GM18520 (cell line): ENCODE measurements around the gene SPATA2.

ENCODE experiments used
- ATAC-seq: cut with Tn5 transposase; IDR thresholded peaks from one replicate; pipeline ENCODE4 v1.9.1; 2021; ENCODE audit not compliant: unreplicated experiment

SPATA2 gene

DNA sequence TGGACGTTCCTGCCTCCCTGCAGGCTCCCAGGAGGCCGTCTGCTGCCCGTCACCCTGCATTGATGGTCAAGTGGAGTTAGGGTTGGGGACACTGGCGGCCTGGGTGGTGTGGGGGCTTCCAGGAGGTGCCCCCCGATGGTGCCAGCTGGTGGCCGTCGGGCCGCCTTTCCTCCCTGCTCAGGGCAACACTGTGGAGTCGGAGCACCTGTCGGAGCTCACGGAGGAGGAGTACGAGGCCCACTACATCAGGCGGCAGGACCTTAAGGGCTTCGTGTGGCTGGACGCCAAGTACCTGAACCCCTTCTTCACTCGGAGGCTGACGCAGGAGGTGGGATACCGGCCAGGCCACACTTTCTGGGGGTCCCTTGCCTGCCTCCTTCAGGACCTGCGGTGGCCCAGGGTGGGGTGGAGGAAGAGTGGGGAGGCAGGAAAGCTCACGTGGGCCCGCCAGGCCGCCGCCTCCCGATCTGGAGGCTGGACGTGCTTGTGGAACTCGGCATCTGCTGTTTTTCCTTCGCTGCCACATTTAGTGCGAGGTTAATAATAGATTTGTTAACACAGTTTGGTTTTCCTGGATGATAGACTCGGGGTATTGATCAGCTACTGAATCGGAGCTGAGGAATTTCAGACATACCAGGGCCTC is 28.6 kb downstream of the SPATA2 start:
- ATAC-seq = no peak

DNA sequence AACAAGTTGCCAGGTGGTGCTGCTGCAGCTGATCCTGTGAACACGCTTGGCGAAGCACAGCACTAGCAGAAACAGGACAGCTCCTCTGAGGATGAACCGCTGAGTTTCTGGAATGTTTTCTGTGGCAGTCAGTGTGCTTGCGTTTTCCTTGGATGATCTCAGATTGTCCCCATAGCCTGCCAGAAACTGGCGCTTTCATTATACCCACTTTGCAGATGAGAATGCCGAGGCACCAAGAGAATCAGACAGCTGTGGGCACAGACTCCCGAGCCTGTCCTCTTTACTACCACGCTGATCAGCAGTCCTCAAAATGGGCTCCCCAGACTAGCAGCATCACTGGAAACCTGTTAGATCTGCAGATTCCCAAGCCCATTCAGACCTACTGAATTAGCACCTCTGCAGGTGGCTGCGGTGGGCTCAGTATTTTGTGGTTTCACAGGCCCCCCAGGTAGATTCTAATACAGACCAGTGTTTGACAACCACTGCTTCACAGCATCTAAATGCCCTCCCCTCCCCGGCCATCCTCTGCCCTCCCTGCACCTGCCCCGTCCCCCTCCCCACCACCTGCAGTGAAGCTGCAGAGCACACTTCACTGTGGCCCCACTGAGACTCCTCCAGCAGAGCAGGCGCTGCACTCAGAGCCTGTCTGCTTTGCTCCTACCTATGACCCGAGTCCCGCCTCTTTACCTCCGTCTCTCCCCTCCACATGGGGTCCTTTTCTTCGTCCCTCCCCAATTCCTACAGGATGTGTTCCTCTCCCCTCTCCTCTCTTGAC is 29.6 kb downstream of the SPATA2 start:
- no peak for ATAC-seq

DNA sequence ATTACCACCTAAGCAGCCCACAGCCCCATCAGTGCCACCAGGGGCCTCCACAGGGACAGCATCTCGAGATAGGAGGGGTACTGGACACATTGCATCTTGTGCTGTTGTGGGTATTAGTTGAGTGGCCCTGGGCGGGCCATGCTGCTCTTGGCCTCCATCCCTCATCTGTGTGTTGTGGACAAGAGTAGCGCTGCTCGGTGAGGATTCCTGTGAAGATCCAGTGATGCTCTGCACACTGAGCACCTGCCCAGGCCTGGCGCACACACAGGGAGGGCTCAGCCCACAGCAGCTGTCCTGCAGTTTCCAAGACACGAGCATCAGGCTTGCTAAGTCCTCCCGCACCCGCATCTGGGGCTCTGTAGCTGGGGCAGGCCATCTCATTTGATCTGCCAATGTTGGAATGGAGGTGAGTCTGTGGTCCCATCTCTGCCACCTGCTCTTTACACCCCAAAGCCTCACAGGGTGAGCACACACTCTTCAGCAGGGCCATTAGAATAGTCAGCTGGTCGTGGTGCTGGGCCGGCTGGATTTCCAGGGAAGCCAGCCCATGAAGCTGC is 32.0 kb downstream of the SPATA2 start:
- ATAC-seq = no peak

DNA sequence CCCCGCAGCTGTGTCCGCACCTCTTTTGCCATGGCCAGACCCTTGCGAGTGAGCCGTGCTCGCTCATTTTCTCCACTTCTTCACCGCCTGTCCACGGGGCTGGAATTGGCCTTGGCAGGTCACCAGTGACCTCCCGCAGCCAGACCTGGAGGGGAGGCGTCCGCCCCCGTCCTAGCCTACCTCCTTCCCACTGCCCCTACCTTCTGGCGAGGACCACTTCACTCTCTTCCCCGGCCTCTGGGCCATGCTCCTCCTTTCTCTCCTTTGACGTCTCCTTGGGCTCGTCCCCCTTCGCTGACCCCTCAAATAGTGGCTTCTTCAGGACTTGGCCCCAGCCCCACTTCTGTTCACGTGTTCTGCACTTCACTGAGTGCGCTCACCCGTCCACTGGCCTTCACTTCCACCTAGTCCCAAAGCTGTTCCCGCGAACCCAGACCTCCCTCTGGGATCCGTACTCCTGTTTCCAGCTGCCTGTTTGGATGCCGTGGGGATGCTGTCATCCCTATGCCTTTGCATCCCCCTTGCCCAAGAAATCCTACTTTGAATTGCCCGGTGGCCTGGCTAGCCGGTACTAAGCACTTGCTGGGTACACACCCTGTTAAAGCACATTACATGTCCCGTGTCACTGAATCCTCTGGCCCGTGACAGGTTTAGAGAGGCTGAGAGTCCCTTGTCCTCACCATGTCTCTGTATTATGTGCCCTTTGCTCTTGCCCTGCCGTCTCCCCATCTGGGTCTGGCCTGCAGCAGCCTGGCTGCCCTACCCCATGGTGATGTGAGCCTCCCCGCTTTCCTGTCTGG is 33.0 kb downstream of the SPATA2 start:
- ATAC-seq = no peak

DNA sequence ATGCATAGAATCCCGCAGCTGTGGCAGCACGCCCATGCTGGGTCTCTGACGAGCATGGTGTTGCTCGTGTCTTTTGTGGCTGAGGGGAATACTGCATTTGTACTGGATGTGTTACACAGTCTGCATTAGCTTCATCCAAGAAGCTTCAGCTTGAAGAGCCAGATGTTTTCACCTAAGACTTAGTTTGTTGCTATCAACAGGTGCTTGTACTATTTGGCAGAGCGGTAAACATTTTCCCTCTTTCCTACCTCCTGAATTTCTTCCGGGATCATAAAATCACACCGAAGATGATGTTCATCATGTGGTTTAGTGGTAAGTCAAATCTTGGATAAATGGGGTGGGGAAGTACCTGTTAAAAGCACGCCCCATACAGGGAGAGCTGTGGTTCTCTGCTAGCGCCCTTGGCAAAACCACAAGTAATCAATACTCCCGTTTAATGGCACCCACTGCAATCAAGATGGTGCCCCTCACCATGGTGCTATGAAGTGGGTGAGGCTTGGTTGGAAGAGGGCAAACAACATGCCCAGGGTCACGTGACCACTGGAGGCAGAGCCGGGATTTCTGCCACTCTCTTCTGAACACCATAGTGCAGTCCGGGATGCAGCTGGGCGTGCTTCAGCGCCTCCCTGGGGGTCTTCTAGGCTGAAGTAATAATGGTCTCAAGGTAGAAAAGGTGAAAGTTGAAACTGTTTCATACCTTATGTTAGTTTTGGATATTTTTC is 34.4 kb downstream of the SPATA2 start:
- ATAC-seq = no peak

DNA sequence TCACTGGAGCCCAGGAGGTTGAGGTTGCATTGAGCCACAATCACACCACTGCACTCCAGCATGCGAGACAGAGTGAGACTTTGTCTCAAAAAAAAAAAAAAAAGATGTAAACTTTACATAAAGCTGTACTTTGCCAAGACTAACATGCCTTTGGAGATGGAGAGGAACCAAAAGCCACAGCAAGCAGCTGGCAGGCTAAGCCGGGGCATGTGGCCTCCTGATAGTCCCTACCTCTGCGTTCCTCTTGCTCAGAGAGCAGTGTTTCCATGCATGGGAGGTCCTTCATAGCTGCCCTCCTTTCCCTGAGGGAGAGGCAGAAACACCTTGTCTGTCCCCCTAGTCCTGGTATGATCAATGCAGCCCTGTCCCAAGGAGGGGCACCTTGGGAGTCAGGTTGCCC is 35.2 kb downstream of the SPATA2 start:
- ATAC-seq = no peak

DNA sequence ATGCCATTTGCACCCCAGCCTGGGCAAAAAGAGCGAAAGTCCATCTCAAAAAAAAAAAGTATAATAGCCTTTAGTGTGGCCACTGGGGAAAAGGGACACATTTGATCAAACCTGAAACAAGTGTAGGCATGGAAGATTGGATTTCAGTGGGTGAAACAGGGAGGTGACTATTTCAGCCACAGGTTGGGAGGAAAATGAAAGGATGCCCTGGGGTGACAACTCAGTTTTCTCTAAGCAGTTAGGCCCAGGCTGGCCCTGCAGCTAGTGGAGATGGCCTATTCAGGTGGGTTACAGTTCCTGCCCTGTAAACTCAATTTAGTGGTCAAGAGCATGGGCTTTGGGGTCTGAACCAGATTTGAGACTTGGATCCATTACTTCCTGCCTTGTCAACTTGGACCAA is 36.4 kb downstream of the SPATA2 start:
- no peak for ATAC-seq

DNA sequence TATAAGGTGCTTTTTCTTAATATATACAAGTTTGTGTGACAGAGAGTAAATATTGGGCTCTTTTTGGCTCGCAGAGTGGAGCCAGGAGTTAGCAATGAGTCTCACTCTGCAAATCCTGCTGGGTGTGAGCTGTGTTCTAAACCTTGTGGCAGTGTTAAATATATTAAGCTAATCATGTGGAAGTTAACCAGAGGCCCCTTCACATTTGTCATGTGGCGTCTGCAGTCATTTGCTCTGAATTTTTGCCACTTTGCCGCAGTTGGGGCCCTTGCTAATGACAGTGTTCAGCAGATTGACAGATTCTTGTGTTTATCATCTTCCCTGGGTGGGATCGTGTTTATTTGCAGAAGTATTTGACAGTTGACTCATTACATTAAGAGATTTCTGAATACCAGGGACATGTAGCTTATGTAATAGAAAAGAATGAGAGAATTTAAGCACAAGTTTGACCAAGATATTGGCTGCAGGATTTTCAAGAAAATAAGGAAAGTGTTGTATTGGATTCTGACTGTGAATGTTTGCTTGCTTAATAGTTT is 37.9 kb downstream of the SPATA2 start:
- no peak for ATAC-seq

DNA sequence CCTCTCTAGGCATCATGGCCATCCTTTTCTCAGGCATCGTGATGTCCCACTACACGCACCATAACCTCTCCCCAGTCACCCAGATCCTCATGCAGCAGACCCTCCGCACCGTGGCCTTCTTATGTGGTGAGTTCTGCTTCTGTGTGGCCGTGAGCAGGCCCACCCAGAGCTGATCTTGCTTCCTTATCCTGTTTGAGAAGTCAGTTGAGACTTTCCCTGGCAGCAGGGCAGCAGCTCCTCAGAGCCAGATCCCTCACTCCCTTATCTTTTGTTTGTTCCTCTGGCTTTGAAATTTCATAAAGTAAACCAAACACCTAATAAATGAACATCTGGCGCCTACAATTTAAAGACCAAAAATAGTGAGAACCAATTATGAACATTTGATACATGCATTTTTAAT is 40.6 kb downstream of the SPATA2 start:
- no peak for ATAC-seq

DNA sequence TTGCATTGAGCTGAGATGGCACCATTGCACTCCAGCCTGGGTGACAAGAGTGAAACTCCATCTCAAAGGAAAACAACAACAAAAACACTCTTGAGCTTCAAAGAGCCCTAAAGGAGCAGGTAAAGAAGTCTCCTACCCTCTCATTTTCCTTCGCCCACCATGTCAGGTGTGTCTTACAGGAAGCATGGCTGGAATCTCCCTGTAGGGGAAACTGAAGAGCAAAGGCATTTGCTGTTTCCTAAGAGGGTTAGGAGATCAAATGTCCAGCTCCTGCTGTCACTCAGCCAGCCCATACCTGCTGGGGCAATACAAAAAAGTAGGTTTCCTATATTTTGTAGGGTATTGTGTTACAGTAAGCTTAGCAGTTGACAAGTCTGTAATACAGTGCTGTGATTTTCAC is 43.3 kb downstream of the SPATA2 start:
- no peak for ATAC-seq

DNA sequence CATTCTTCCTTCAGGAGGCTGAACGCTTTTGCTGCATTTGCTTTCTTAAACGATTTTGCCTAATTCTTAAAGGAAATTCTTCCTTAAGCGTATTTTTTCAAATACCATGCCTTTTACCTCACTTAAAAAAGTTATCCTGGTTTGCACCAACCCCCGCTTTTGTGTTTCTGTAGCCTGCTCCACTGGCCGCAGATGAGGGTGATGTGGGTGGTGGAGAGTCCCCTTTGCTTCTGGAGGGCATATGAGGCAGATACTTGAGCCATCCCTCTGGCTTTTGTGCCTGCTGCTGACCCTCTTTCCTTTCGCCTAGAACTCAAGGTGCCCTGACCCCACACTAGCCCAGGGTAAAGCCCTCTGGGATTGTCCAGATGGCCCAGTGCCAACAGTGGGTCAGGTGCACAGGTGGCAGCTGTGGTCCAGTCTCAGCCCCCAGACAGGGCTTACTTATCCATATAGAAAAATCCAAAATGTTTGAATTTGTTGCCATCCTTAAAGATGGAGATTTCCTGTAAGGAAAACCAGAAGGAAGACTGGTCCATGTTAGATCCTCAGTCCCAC is 43.9 kb downstream of the SPATA2 start:
- ATAC-seq = no peak

DNA sequence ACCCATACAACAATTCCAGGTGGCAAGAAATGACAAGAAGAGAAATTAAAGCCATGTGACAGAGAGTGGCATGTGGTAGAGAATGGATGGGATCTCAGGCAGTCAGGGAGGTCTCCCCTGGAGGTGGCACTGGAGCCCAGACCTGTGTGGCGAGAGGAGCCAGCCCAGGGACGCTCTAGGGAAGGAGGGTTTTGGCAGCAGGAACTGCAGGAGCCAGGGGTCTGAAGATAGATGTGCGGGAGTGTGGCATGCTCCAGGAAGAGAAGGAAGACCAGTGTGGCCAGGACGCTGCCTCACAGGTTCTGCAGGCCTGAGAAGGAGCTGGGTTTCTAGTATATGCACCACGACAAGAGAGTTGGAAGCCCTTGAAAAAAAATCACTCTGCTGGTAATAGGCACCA is 45.1 kb downstream of the SPATA2 start:
- no peak for ATAC-seq

DNA sequence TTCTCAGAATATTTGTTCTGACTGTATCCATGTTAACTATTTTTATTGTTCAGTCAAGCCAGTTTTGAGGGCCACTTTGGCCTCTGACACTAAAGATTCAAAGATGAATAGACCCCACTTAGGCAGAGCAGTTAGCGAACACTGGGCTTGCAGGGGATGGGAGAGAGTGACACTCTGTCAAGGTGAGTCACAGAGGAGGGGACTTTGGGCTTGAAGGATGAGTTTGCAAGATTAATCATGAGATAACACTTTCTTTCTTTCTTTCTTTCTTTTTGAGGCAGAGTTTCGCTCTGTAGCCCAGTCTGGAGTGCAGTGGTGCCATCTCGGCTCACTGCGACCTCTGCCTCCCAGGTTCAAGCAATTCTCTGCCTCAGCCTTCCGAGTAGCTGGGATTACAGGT is 46.4 kb downstream of the SPATA2 start:
- ATAC-seq = no peak

DNA sequence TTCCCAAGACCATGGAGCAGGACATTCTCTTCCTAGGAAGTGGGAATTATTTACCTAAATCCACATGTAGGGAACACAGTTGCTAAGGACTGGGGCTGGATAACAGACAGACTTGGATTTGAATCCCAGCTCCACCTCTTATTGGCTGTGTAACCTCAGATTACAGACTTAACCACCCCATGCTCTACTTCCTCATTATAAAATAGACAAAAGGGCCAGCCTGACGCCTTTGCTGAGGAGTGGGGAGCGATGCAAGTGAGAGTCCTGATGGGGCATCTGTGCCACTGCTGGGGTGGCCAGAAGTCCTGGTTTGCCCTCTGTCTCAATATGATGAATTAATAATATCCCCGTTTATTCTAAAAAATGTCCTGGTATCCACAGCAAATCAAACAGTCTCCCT is 46.8 kb downstream of the SPATA2 start:
- no peak for ATAC-seq

DNA sequence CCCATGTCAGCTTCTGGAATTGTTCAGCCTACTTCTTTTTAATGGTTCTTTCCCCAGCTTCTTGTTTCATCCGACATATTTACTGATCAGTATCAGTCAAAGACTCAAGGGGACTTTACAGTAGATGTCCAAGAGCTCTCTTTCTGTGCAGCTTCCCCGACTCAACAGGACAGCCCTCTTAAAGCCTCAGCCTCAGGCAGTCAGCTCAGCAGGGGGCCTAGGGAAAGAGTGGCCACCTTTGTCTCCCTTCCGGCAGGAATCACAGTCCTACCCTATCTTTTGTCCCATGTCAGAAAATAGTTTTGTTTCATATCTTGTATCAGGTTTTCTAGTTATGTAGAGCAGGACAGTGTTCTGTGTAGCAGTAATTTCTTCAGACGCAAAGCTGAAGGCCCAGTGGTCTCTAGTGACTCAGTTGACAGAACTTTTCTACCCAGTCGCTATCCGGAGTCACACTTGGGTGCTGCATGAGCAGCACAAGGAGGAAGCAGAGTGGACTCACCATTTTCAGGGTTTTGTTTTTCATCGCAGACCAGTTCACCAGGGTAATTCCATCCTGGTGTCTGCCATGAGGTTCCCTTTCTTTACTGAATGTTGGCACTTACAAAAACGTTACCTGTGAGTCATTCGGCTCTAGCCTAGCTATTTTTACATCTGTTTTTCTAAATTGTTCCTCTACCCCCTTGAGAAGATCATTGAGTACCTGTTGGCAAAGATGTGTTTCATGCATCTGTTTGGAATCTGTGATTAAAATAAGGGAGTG is 47.7 kb downstream of the SPATA2 start:
- ATAC-seq = no peak

DNA sequence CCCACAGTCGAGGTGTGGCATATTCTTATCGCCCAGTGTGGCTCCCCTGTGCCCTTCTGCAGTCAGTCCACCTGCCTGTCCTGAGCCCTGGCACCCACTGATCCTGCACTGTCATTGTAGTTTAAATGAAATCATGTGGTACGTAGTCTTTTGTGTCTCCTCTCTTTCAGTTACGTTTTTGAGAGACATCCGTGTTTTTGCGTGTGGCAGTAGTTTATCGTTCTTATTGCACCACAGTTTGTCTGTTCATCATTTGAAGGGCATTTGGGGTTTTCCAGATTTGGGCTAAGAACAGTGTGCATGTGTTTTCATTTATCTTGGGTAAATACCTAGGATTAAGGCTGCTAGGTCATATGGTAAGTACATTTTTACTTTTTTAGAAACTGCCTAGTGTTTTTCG is 49.3 kb downstream of the SPATA2 start:
- no peak for ATAC-seq

DNA sequence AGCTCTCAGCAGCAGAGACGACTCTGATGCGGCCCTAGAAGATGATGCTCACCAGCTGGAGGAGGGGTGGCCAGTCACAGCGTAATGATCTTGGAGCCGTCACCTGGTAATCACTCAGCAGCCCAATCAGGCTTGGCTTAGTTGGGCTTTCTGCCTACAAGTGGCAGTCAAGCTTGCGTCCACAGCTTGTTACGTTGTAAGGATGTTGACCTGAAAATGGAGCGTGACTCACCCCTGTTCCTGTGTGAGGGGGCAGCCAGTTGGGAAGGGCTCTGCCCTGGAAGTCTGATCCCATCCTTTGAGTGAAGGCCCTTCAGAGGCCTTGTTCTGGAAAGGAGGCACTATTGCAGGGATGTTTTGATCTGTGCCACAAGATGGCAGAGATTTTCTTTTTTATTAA is 49.8 kb downstream of the SPATA2 start:
- no peak for ATAC-seq

DNA sequence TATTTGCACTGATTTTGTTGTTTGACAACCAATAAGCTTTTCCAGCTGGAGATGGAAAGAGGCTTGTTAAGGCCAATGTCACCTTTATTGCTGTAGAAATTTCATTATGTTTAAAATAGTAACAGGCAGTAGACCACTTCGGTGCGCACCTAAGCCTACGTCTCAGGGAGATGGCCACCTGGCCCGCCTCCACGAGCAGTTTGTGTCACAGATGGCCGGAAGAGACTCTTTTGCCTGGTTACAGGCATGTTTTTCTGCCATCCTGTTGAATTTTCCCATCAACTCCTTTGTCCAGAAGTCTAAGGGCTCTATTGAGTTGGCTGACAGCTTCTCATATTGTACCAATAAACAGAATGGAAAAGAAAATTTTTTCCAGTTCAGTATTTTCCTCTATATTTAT is 51.7 kb downstream of the SPATA2 start:
- no peak for ATAC-seq

DNA sequence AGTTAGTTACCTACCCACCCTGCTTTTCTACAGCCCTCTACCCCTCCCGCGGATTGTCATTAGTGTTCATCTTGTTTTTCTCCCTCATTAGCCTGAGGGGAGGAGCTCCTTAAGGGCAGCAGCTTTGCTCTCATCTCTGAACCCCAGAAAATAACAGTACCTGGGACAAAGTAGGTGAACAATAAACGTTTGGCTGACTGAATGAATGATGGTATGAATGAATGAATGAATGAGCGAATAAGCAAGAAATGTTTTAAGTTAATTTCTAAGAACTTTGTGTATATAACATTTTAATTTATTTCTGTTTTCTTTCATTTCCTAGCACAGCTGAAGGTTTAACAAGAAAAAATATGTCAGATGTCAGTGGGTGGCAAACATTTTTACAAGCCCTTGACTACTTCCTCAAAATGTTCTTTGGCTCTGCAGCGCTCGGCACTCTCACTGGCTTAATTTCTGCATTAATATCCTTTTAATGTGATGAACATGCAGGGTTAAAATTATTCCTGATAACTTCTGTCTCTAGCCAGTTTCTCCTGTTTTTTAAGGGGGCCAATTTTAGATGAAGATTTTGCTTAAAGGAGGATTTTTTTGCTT is 52.6 kb downstream of the SPATA2 start:
- ATAC-seq = no peak
